HG02678 (cell line): ENCODE data around the gene NAA11.

Source experiments
- ATAC-seq: cut with Tn5 transposase; IDR thresholded peaks from one replicate; pipeline ENCODE4 v1.9.1; 2021; ENCODE audit warnings: mild to moderate bottlenecking, moderate library complexity; ENCODE audit not compliant: unreplicated experiment

Gene NAA11

DNA sequence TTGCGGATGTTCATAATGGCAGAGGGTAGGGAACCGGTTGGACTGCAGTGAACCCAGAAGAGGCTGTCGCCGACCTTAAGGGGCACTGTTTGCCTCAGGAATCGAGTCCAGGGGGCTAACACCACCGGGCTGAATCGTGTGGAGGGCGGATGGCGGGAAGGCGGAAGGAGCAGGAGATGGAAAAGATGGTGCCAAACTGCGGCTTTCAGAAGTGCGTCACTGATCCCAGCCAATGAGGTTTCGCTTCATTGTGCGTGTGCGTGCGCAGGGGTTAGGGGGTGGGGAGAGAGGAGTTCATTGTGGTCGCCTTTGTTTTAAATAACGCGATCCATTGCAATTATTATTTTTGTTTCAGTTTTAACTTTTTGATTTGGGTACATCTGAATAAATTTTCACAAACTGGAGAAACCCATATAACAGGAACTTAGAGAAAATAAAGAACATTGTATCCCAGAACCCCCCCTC lies at the start of gene NAA11:
NAA11 (minus strand) TSS at position 198 of the 465 bp plus-strand sequence; CDS start at position 14, 184 bp downstream.
- no peak for ATAC-seq

DNA sequence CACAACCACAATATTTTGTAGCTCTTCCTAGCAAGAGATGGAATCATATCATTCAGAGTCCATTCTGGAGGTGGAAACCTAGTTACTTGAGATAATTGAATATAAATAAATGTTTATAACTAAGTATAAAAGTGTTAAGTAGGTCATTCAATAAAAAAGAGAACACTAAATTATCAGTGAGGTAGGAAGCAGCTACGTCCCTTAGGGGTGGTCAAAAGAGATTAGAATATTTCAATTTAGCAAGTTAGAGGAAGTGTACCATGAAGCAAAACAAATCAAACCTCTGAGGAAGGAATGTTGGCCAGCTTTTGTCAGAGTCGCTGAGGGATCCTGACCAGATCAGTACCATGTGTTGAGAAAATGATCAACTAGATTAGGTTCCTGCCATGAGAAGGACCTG lies 44.2 kb upstream of the NAA11 start:
- no peak for ATAC-seq

DNA sequence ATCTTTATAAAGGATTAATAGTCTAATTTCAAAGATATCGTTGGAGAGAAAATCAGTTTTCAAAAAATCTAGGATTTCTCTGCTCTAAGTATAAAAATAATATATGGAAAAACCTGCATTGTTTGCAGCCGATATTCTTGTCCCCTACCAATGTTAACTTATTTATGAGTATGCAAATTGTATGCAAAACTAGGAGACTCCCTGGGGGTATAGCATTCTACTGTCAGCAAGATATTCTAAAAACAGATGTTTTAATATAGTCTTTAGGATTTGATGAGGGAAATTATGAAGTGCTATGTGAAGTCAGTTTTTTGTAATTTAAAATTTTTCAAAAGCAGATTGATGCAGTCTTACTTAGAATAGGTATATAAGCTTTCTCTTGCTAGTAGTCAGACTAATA lies 41.2 kb upstream of the NAA11 start:
- ATAC-seq, result no peak

DNA sequence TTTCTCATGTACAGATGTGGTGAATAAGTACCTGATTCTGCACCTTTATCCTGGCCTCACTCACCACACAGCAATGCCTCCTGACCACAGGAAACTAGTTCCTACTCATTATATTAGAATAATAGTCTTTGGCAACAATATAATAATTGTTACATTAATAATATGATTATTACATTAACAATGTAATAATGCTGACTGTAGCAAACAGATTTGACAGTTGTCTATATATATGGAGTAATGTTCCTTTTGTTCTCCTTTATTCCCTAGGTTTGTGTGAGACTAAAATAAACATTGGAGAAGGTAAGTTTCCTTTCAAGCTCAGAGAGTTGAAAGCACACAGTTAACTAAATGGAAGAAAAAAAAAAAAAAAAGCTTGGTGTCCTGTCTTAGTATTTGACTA lies 40.6 kb upstream of the NAA11 start:
- ATAC-seq, result no peak

DNA sequence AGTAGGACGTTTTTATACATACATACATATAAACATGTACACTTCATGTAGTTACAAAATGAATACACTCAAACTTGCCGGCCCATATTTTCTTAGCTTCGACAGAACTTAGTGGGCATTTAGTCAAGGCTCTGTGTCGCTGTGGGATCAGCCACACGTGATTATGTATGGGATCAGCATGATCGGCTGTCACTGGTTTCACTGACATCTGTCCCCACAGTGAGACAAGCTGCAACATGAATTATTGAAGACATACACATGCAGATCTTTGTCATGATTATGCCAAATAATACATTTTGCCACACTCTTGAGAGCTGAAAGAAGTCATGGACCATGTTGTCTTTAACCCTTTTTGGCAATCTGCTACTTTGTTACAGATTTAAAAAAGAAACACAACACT lies 38.2 kb upstream of the NAA11 start:
- ATAC-seq, result no peak

DNA sequence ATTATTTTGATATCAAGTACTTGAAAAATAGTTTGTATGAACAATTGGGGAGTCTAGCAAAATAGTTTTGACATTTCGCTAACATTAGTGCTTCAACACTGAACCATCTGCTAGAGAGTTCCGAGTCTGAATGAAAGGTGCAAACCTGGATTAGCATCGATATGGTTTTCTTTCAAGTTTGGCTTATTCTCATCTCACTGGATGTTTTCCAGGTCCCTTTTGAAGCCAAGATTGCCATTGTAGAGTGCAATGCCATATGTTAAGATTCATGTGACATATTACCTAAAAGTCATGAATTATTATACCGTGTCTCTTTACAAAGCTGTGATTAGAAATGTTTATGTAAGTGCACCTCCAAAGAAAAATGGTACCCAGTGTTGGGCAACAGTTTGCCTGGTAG lies 36.8 kb upstream of the NAA11 start:
- ATAC-seq, result no peak

DNA sequence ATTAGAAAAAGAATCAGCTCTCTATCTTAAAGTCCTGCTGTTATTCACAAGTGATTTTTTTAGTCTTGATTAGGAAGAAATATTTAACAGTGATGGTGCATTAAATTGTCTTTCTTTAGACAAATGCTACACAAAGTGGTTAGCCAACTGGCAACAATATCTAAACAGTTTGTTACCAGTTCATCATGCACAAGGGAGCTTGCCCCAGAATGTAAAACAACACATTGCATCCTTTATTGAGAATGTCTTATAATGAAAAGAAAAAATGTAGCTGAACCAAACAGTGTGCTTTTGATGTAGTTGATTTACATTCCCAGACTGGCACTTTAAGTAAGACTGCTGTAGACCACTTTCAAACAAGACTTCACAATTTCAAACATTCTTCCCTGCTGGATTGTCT lies 34.1 kb upstream of the NAA11 start:
- ATAC-seq, result no peak

DNA sequence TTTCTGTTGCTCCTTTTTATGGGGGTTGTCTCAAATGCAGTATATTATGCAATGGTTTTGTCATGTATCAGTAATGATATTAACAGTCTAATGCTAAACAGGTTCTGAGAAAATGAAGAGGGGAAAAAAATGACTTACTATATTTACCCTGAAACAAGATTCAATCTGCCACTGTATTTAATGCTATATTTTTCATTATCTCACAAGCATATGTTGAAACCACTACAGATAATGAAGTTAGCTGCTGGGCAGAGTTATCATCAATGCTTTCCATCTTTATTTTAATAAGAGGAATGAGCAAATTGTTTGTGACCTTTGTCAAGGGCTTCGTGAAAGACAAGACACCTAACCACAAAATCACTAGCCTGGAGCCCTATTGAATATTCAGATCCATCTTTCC lies 32.6 kb upstream of the NAA11 start:
- no peak for ATAC-seq

DNA sequence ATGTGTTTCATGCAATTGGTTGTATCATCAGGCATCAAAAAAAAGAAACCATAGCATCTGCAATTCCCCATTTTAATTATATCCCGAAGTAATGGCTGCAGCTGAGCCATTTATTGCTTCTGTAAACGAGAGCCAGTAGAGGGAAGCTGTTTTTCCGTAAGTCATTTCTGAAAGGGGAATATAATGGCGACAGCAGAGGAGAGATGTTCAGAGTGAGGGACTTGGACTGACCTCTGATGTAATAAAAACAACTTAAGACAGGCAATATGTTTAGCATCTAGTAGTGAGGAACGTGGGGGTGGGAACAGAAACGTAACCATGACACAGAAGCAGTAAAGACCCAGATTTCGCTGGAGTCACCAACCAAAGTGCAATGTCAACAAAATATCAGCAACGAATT lies 31.5 kb upstream of the NAA11 start:
- ATAC-seq, result no peak

DNA sequence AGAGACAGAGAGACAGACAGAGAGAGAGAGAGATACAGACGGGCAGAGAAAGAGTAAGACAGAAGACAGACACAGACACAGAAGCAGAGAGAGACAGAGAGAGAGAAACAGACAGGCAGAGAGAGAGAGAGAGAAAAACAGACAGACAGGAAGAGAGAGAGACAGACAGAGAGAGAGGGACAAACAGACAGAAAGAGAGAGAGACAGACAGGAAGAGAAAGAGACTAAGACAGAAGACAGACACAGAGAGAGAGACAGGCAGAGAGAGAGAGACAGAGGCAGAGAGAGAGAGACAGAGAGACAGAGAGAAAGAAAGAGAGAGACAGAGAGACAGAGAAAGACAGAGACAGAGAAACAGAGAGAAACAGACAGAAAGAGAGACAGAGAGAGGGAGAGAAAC lies 27.2 kb upstream of the NAA11 start:
- ATAC-seq, result no peak

DNA sequence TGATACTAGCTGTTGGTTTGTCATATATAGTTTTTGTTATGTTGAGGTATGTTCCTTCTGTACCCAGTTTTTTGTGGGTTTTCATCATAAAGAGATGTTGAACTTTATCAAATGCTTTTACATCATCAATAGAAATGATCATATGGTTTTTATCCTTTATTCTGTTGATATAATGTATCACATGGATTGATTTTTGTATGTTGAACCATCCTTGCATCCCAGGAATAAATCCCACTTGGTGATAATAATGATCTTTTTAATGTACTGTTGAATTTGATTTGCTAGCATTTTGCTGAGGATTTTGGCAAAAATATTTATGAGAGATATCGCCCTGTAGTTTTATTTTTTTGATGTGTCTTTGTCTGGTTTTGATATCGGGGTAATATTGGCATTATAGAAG lies 22.5 kb upstream of the NAA11 start:
- no peak for ATAC-seq

DNA sequence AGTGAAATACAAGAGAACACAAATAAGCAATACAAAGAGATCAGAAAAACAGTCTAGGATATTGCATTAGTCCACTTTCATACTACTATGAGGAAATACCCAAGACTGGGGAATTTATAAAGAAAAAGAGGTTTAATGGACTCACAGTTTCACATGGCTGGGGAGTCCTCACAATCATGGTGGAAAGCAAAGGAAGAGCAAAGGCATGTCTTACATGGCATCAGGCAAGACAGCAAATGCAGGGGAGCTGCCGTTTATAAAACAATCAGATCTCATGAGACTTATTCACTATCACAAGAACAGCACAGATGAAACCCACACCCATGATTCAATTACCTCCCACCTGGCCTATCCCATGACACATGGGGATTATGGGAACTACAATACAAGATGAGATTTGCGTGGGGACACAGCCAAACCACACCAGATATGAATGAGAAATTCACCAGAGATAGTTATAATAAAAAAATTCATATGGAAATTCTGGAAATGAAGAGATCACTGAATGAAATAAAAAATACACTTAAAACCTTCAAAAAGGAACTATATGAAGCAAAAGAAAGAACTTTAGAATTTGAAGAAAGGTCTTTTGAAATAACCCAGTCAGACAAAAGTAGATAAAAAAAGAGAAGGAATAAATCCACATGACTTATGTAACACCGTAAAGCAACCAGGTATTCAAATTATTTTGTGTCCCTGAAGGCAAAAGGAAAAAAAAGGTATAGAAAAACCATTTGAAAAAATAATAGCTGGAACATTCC lies 16.2 kb upstream of the NAA11 start:
- no peak for ATAC-seq

DNA sequence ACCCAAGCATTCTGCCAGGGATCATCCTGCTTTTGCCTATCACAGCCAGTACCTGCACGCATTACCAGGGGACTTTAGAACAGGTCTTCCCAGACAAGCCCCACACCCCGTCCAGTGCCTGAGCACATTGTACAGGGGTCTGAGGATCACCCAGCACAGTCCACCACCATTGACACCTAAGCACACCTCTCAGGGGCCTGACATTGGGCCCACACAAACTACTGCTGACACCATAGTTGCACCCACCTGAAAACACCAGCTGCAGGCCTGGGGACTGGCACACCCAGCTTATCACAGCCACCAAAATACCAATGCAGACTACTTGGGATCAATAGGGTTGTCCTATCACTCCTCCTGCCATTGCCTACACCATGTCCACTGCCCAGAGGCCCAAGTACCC lies 14.7 kb upstream of the NAA11 start:
- no peak for ATAC-seq

DNA sequence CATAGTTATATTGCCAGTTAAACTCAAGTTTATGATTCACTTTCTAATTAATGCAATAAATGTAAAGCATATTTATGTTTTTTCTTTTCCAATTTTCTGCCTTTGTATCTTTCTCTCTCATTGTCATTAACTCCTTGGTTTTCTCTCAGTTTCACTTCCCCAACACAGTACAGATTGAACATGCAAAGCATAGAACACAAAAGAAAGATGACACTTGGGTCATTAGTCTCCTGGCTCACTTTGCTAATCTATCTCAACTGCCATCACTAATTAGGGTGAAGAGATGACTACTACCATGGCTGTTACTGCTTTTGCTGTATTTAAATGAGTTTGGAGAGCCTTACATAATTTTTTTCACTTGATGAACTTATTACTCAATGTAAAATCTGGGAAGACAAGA lies 12.3 kb upstream of the NAA11 start:
- no peak for ATAC-seq

DNA sequence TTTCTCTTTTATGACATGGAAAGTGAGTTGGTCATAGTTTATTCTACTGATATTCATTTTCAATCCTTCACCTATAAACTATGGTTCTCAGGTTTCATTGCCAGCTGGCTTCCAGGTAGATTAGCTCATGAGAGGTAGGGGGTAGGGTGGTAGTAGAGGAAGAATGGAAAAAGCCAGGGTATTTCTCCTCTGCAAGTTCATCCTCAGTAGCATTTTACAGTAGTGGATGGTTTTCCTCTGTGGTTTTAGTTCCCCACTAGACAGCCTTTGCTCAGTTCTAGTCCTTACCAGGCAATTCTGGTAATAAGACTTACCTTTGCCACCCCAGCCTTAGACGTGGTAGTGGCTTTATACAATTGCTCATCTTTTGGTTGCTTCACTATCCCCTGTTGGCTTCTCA lies 8.9 kb upstream of the NAA11 start:
- ATAC-seq, result no peak

DNA sequence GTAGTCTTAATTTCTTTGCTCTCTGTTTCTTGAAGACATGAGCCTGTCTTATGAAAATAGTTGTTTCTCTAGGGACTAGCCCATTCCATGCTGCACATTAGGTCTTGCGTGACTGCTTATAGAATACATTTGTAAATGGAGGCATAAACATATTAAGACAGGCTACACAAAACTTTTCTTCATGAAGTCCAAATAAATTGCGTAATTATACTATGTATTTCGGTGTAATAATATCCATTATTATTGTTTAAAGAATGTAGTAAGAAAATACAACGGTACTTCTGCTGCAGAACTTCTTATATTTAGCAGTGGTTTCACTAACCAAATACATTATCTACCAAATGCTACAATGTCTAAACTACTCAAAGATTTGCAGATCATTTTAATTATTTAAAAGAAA lies 8.5 kb upstream of the NAA11 start:
- ATAC-seq, result no peak

DNA sequence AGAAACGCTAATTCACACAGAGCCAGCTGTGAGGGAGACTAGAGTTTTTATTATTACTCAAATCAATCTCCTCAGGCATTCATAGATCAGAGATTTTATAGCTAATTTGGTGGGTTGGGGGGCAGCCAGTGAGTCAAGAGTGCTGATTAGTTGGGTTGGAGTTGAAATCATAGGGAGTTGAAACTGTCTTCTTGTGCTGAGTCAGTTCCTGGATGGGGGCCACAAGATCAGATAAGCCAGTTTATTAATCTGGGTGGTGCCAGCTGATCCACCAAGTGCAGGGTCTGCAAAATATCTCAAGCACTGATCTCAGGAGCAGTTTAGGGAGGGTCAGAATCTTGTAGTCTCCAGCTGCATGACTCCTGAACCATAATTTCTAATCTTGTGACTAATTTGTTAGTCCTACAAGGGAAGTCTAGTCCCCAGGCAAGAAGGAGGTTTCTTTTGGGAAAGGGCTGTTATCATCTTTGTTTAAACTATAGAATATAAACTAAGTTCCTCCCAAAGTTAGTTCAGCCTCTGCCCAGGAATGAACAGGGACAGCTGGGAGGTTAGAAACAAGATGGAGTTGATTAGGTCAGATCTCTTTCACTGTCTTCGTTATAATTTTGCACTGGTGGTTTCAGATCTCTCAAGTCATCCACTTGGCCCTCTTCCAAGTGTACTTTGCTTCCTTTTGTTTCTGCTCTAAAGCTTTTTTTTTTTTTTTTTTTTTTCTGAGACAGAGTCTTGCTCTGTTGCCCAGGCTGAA lies 5.4 kb upstream of the NAA11 start:
- no peak for ATAC-seq

DNA sequence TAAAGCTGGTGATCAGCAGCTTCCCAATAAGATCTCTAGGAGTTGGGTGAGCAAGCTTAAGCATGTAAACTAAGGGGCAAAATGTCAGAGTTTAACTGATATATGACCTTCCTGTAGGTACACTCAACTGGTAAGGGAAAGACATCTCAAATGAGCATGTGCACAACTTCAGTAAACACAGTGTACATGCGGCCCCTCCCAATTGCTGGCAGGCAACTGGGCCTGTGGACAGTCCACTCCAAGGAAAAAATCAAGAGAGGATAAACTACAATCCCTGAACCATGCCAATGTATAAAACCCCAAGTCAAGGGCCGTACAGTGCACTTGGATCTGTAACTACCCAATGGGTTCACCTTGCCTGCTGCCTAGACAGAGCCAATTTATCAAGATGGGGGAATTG lies 4.9 kb upstream of the NAA11 start:
- no peak for ATAC-seq

DNA sequence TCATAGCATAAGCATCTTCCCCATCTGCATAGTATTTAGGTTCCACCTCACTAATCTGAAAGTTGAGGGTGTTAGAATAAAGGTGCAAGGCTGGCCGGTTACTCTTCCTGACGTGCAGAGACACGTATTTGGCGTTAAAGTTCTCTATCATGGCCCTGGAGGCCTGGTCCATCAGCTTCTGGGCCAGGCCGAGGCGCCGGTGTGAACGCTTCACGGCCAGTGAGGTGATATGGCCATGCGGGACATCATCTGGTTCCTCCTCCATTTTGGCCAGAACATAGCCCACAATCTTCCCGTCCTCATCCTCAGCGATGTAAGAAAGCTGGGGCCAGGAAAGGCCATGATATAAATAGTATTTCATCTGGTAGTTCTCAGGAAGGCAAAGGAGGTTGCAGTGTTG lies 425 bp downstream of the NAA11 start:
- no peak for ATAC-seq

DNA sequence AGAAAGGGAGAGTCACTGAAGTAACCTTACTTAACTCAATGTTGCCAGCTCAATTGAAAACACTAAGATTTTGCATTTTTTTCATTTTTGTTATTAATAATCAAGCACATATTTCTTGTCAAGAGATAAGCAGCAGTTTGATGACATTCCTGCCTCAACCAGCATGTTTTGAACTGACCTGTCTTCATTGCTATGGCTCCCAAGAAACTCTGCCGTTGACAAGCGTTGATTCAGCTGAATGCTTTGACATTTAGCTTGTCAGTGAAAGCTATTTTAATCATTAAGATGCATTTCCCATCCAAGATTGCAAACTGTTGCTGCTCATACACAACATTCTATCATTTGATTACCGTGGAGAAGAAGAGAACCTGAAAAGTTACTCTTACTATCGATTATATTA lies 5.9 kb downstream of the NAA11 start:
- ATAC-seq, result no peak

DNA sequence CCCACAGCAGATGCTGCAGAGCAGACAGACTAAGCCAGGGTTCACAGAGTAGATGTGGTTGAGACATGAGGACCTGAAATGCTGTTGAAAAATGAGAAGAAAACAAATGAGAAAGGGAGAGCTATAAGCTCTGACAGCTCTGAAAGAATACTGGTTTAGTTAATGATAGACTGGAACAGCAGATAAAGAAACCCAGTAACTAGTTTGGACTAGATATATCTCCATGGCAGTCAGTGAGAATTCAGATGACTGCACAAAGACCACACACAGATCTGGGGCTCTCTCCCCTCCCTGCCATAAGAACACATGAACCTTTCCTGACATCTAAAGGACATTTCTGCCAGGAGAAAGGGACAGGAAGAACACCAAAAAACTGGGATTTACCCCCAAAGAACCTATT lies 8.2 kb downstream of the NAA11 start:
- ATAC-seq, result no peak

DNA sequence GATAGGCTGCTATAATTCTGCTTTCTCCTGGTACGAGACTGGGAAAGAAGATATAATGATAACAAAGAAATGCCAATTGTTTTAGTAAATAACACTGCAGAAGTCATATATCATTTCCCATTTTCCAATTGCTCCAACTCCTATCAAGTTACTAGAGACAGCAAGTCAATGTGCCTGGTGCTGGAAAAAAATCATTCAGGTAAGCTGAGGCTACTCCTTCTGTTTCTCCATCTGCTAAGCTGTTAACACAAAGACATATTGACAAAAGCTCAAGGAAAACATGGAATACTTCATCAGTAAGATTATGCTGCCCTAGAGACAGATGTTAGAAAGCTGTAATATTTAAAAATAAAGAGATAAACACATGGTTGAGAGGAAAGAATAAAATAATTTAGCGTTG lies 10.0 kb downstream of the NAA11 start:
- ATAC-seq, result no peak

DNA sequence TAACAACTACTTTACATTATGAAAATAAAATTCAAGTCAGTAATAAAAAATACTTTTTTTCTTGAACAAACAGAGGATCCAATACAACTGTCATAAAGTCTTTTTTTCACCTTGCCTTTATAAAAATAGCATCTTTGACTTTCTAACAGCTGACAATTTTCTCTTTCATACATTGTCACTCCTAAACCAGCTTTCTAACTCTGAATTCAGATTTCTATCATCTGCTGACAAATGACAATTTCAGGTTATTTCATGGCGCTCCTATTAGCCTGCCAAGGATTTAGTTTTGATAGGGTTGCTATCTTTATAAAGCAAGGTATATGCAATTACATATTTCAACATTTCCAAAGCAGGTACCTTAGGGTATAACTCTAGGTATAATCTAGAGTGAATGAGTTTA lies 14.6 kb downstream of the NAA11 start:
- ATAC-seq, result no peak
